HG02623 (cell line): ENCODE data around the gene LIME1.

Experiments
- ATAC-seq: cut with Tn5 transposase; IDR thresholded peaks from one replicate; pipeline ENCODE4 v1.9.1; 2021; ENCODE audit warnings: moderate library complexity; ENCODE audit not compliant: unreplicated experiment

LIME1 gene

GRCh38 chr20:63748934-63749270, 12.4 kb downstream of the LIME1 start:
- ATAC-seq, result no peak

- no peak for ATAC-seq
Observed at GRCh38 chr20:63749597-63750508, 13.4 kb downstream of the LIME1 start.

GRCh38 chr20:63750807-63751470, 14.5 kb downstream of the LIME1 start:
- ATAC-seq, result no peak

DNA sequence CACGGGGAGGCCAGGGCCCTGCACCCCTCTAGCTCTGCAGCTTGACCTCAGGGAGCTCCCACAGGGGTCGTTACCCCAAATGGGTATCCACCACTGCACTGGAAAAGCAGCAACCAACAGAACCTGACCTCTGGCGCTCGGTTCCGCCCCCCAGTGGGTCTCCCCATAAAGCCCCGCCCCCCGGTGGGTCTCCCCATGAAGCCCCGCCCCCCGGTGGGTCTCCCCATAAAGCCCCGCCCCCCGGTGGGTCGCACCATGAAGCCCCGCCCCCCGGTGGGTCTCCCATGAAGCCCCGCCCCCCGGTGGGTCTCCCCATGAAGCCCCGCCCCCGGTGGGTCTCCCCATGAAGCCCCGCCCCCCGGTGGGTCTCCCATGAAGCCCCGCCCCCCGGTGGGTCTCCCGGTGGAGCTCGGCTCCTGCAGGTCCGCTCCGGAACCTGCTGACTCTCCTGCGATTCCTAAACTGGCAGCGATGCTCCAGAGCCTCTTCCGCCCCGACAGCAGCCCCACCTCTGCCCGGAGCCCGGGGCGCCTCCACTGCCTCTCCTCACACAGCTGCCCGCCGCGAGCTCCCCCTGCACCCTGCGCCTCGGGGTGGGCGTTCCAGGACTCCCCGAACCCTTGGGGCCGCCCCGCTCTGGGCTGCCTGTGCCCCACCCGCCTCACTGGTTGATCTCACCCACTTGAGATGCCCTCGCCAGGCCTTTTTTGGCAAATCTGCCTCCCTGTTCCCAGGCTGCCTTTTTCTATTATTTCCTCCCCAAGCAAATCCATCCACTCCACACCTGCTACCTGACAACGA, 15.2 kb downstream of the LIME1 start:
- no peak for ATAC-seq

DNA sequence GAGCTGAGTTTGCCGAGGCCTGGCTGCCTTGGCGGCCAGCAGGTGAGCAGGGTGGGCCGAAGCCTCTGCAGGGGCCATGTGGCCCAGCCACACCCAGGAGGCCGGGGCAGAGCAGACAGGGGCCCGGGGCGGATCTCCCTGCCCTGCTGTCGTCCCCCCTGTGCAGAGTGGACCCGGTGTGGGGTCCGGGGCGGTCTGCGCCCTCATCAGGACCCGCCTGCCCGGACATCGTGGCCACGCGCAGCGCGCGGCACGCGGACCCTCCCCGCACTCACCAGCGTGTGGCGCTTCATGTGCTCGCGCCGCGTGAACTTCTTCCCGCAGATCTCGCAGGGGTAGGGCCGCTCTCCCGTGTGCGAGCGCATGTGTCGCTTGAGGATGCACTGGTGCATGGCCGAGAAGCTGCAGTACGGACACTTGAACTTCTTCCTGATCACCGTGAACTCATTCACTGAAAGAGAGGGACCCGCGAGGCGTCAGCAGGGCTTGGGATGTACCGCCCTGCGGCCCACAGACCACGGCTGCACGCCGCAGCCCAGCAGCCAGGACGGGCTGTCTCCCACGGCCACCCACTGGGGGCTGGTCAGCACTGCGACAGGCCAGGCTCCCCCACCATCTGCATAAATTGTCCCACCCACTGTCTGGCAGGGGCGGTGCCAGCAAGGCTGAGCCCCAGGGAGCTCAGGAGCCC, 16.1 kb downstream of the LIME1 start:
- ATAC-seq, result no peak

DNA sequence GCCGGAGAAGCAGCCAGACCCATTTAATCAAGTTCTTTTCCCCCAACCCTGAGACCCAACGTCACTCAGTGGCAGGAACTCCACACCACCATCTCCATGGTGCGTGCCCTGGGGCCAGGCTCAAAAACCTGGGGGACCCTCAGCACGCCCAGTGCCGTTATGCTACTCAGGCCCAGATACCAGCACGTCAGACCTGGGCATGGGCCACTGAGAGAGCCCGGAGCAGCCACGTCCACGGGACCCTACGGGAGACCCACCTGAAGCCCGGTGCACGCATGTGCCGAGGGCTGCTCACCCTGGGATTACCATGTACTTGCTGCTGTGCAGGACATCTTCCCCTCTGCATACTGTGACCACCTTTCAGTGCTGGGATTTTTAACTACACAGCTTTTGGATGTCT, 16.9 kb downstream of the LIME1 start:
- no peak for ATAC-seq

DNA sequence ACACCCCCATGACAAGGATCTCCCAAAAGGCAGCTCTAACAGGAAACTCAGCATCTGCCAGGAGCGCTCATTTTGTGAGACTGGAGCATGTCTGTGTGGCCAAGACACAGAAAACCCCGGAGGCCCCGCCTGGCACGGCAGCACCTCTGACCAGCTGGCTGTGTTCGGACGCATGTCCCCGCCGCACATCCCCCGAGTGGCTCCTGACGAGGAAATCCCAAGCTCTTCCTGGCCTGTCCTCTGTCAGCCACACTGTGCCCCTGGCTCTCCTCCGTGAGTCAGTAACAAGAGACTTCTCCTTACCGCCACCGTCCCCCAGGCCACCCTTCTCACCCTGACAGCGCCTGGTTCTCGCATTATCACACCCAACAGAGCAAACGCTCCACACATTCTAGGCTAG, 17.5 kb downstream of the LIME1 start:
- ATAC-seq, result no peak

- ATAC-seq, result no peak
Observed at GRCh38 chr20:63755933-63756647, 19.6 kb downstream of the LIME1 start.

GRCh38 chr20:63756648-63756991, 20.2 kb downstream of the LIME1 start:
- ATAC-seq, result no peak

DNA sequence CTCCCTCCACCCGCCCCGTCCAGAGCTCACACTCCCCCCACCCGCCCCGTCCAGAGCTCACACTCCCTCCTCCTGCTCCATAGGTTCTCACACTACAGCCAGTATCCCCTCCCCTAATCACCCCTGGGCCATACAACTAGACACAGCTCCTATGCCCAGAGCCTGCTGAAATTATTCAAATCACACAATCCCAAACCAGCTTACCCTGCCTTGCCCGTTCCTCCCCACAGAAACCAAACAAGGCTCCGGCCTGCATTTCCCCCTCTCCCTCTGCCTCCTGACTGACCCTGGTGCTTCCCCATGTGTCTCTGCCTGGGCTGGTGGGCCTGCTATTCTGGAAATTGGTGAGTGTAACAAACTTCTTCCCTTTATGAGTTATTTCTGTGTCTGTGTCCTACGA, 21.7 kb downstream of the LIME1 start:
- ATAC-seq, result no peak

- no peak for ATAC-seq
Observed at GRCh38 chr20:63759377-63759901, 23.0 kb downstream of the LIME1 start.

DNA sequence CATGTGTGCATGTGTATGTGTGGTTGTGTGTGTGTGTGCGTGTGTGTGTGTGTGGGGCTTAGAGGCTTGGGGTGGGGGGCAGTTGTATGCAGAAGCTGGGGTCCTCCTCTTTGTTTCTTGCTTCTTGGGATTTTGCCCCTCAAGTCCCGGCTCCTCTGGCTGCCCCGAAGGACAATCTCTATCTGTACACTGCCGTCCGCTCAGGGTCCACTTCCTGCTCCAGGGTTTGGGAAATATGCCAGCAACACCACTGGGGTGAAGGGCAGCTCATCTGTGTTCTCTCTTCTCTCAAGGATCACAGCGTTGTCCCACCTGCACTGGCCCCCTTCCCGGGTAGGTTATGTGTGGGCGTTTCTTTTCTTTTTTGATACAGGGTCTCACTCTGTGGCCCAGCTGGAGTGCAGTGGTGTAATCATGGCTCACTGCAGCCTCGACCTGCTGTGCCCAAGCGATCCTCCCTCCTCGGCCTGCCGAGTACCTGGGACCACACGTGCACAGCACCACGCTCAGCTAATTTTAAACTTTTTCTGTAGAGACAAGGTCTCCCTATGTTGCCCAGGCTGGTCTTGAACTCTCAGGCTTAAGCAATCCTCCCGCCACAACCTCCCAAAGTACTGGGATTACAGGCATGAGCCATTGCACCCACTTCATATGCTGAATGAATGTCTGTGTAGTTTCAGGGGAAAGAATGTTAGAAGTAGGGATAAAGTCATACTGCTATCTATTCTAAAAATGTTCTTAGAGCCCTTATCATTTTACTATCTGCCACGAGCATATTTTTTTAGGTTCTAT, 28.8 kb downstream of the LIME1 start:
- no peak for ATAC-seq

- ATAC-seq, result no peak
Observed at GRCh38 chr20:63765902-63766301, 29.4 kb downstream of the LIME1 start.

DNA sequence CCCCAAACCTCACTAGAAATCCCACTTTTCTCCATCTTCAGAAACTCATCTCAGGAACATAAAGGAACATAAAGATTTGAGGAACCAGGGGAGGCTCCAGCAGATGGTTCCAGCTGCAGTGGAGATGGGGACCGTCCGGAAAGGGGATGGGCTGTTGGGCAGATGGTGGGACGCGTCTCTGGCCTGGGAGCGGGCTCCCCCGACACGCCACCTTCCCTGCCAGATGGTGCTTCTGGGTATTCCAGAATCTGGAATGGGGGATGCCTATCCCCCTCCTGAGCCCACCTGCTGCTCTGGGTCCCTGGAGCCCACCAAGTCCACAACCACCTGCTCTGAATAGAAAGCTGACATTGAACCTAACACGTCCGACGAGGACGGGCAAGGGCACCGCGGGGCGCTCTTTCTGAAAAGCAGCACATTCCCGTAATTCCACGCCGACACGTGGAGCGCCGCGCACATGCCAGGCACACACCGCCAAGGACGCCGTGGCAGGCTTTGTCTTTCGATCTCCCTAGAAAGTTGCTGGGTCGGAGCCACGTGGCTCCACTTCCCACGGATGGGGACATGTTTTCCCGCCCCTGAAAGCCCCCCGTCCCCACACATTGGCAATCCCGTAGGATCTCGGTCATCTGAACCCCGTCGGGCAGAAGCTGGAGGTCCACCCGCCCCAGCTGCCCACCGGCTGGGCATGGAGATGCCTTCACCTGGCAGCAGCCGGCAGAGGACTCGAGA, 30.4 kb downstream of the LIME1 start:
- ATAC-seq, result no peak

GRCh38 chr20:63767456-63767855, 31.0 kb downstream of the LIME1 start:
- ATAC-seq, result no peak

GRCh38 chr20:63767886-63768285, 31.4 kb downstream of the LIME1 start:
- ATAC-seq, result no peak

DNA sequence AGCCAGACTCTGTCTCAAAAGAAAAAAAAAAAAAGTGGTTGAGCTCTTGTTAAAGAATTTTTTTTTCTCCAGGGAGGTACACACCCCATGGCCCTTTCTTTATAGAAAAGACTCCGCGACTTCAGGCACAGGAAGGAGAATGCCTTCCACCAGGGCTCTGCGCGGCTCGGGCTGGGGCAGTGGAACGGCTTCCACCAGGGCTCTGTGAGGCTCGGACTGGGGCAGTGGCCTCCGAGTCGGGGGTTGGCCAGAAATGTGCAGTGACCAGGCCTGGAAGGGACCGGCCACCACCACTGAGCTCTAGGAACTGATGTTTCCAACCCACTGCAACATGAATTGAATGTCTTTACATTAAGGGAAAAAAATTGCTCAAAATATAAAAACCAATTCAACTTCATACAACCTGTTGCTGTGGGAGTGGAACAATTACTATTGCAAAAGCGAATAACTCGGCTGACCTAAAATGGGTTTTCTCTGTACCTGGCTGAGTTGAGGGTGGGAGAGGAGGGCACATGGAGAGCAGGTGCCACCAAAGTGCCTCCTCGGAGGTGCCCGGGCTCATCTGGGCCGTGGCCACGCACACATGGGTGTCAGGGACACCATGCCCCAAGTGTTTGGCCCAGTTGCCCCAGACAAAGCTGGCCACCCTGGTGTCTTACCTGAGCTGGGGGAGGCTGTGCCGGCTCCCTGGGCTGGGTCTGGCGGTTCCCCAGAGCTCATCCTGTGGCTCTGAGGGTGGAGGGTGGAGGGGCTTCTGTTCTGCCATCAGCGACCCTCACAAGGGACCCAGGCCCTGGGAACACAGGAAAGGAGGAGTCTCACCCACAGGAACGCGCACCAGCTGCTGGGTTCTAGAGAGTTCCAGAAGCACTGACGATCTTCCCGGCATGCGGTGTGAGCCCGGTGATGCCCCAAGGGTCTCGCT, 32.4 kb downstream of the LIME1 start:
- no peak for ATAC-seq
